Measurements from ENCODE around the gene AP5B1.

Gene AP5B1, protein sequence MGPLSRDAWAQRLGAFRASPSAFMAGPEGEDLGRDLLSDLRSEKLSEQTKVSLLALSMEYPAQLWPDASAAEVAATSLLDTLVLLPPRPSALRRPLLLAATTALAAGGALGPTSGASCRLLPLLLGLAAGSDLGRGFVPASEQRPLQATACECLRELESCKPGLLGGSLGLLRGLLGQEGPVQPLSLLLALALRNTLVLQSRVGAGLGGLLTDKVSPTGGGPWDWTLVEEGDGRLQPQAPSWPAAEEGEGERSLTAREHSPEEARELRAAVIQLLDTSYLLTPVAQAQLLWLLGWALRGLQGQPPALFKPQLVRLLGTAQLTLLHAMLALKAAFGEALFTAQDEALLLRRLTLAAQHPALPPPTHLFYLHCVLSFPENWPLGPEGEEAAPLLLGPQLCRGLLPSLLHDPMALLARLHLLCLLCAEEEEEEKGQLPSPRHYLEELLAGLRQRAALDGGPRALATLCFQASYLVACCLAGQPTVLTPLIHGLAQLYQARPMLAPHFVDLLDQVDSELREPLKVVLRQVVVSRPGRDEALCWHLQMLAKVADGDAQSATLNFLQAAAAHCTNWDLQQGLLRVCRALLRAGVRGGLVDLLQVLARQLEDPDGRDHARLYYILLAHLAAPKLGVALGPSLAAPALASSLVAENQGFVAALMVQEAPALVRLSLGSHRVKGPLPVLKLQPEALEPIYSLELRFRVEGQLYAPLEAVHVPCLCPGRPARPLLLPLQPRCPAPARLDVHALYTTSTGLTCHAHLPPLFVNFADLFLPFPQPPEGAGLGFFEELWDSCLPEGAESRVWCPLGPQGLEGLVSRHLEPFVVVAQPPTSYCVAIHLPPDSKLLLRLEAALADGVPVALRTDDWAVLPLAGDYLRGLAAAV

GRCh38 chr11:65780770-65781151 is at the start of gene AP5B1:
AP5B1 (minus strand) TSS chr11:65780976; CDS start chr11:65780591, 385 bp downstream.
- DNase-seq (ENCODE audit: low spot score) = peak; percentile 95
- TF ChIP-seq, protein P1, sequence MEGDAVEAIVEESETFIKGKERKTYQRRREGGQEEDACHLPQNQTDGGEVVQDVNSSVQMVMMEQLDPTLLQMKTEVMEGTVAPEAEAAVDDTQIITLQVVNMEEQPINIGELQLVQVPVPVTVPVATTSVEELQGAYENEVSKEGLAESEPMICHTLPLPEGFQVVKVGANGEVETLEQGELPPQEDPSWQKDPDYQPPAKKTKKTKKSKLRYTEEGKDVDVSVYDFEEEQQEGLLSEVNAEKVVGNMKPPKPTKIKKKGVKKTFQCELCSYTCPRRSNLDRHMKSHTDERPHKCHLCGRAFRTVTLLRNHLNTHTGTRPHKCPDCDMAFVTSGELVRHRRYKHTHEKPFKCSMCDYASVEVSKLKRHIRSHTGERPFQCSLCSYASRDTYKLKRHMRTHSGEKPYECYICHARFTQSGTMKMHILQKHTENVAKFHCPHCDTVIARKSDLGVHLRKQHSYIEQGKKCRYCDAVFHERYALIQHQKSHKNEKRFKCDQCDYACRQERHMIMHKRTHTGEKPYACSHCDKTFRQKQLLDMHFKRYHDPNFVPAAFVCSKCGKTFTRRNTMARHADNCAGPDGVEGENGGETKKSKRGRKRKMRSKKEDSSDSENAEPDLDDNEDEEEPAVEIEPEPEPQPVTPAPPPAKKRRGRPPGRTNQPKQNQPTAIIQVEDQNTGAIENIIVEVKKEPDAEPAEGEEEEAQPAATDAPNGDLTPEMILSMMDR (IDR thresholded peaks at IDR 0.05; ENCODE audit: extremely low read depth, insufficient read depth, missing control alignments) = no peak
- in situ Hi-C loops (cut with MboI; ENCODE audit: low pct_unique_long_range_greater_than_20kb, low sequenced_read_pairs, unreplicated experiment) = no loop called here

- DNase-seq (ENCODE audit: low spot score) = no peak
- TF ChIP-seq, protein P1 (IDR thresholded peaks at IDR 0.05; ENCODE audit: extremely low read depth, insufficient read depth, missing control alignments) = no peak
- in situ Hi-C loops (cut with MboI; ENCODE audit: low pct_unique_long_range_greater_than_20kb, low sequenced_read_pairs, unreplicated experiment) = no loop called here
Measured at GRCh38 chr11:65829459-65829858, 48.7 kb upstream of the AP5B1 start.

DNA sequence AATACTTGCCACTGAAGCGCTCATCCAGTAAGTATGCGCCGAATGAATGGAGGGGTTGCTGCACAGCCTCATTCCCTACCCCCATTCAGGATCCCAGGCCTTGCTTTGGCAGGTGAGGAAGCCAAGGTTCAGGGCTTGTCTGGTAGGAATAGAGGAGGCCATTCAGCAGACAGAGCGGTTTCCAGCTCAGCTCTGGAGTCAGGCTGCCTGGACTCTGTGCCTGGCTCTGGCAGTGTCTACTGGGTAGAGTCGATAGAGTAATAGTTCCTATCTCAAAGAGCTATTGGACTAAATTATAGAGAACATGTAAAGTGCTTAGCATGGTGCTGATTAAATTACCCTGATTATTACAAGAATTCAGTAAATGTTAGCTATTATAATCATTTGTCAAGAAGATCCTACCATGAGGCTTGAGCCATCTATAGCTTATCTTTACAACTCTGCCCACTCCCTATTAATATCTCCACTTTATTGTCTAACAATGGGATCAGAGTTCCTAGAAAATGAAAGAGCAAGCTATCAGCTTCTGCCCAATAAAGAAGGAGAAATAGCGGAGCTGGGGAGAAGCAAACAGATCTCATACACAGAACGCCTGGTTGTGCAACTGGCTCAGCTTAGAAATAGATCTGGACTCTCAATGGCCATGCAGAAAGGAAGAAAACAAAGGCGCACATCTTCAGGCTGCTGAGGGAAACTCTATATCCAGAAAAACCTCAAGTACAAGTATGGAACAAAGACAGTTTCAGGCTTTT is 46.4 kb upstream of the AP5B1 start:
- TF ChIP-seq, protein P1 (IDR thresholded peaks at IDR 0.05; ENCODE audit: extremely low read depth, insufficient read depth, missing control alignments) = no peak
- in situ Hi-C loops (cut with MboI; ENCODE audit: low pct_unique_long_range_greater_than_20kb, low sequenced_read_pairs, unreplicated experiment) = no loop called here
- DNase-seq (ENCODE audit: low spot score) = no peak

GRCh38 chr11:65822776-65823528 is 42.2 kb upstream of the AP5B1 start:
- in situ Hi-C loops (cut with MboI; ENCODE audit: low pct_unique_long_range_greater_than_20kb, low sequenced_read_pairs, unreplicated experiment) = no loop called here
- TF ChIP-seq, protein P1 (IDR thresholded peaks at IDR 0.05; ENCODE audit: extremely low read depth, insufficient read depth, missing control alignments) = no peak
- no peak for DNase-seq (ENCODE audit: low spot score)

- in situ Hi-C loops (cut with MboI; ENCODE audit: low pct_unique_long_range_greater_than_20kb, low sequenced_read_pairs, unreplicated experiment) = no loop called here
- TF ChIP-seq, protein P1 (IDR thresholded peaks at IDR 0.05; ENCODE audit: extremely low read depth, insufficient read depth, missing control alignments) = no peak
- DNase-seq (ENCODE audit: low spot score) = no peak
Measured at GRCh38 chr11:65821107-65821506, 40.3 kb upstream of the AP5B1 start.

All from GM13977 (cell line).